Neuronal stem cell (in vitro differentiated cells): Measurements from ENCODE around the gene CA9.

ENCODE experiments used
- DNase-seq: peaks from one replicate; pipeline ENCODE4 v3.0.0-alpha.2; 2013; ENCODE audit warnings: low spot score
- H2AFZ ChIP-seq: one replicate; pipeline ENCODE4 v1.6.1; 2013; ENCODE audit warnings: mild to moderate bottlenecking, low read length, inconsistent platforms
- H2AK5ac ChIP-seq: 2 replicates; pipeline ENCODE4 v1.6.1; 2013; ENCODE audit warnings: low read depth, mild to moderate bottlenecking, inconsistent platforms, low read length, moderate library complexity, mixed read lengths
- H2BK120ac ChIP-seq: 2 replicates; pipeline ENCODE4 v1.6.1; 2013; ENCODE audit warnings: low read depth, mild to moderate bottlenecking, inconsistent platforms, low read length, moderate library complexity, mixed read lengths
- H2BK12ac ChIP-seq: one replicate; pipeline ENCODE4 v1.6.1; 2013; ENCODE audit warnings: low read length, inconsistent platforms
- H2BK15ac ChIP-seq: 2 replicates; pipeline ENCODE4 v1.6.1; 2013; ENCODE audit warnings: mild to moderate bottlenecking, low read length, inconsistent platforms, mixed read lengths
- H2BK5ac ChIP-seq: one replicate; pipeline ENCODE4 v1.6.1; 2013; ENCODE audit warnings: inconsistent platforms, mild to moderate bottlenecking, low read length, moderate library complexity
- H3K14ac ChIP-seq: one replicate; pipeline ENCODE4 v1.6.1; 2013; ENCODE audit warnings: low read length, inconsistent platforms
- H3K18ac ChIP-seq: 2 replicates; pipeline ENCODE4 v1.6.1; 2013; ENCODE audit warnings: low read length, inconsistent platforms
- H3K23ac ChIP-seq: 2 replicates; pipeline ENCODE4 v1.6.1; 2013; ENCODE audit warnings: low read depth, mild to moderate bottlenecking, mixed read lengths, low read length, inconsistent platforms; ENCODE audit not compliant: poor library complexity
- H3K27ac ChIP-seq: replicated peaks from 3 replicates; pipeline ENCODE4 v1.5.1; 2013; ENCODE audit warnings: low read length, inconsistent platforms
- H3K27me3 ChIP-seq, 3 experiments: 2 replicates each; pipeline ENCODE4 v1.6.1; 2013; ENCODE audit warnings: low read length in 3 of 3, mild to moderate bottlenecking in 2 of 3, inconsistent platforms in 1 of 3, low read depth in 1 of 3, mixed read lengths in 1 of 3, moderate library complexity in 1 of 3; ENCODE audit not compliant: control insufficient read depth in 3 of 3, insufficient read depth in 3 of 3
- H3K36me3 ChIP-seq, 2 donors: replicated peaks in 1 of 2; 2 replicates each; pipeline ENCODE4 v1.6.1; 2013; ENCODE audit warnings: low read length in 2 of 2; ENCODE audit not compliant: control insufficient read depth in 2 of 2, insufficient read depth in 2 of 2
- H3K4ac ChIP-seq: 2 replicates; pipeline ENCODE4 v1.6.1; 2013; ENCODE audit warnings: inconsistent platforms, mild to moderate bottlenecking, low read length, moderate library complexity
- H3K4me1 ChIP-seq, 2 donors: 1 replicate in 1 of 2; 2 replicates in 1 of 2; pipeline ENCODE4 v1.6.1; 2013; ENCODE audit warnings: low read length in 2 of 2, low read depth in 1 of 2; ENCODE audit not compliant: control insufficient read depth in 2 of 2, insufficient read depth in 1 of 2
- H3K4me2 ChIP-seq: one replicate; pipeline ENCODE4 v1.6.1; 2013; ENCODE audit warnings: mild to moderate bottlenecking, low read length, inconsistent platforms; ENCODE audit not compliant: insufficient read depth, poor library complexity, severe bottlenecking
- H3K4me3 ChIP-seq, 2 donors: 2 replicates each; pipeline ENCODE4 v1.5.1; 2013; ENCODE audit warnings: low read length in 2 of 2, mild to moderate bottlenecking in 2 of 2, inconsistent platforms in 1 of 2, moderate library complexity in 1 of 2
- H3K79me1 ChIP-seq: one replicate; pipeline ENCODE4 v1.6.1; 2013; ENCODE audit warnings: low read depth, mild to moderate bottlenecking, inconsistent platforms, low read length, moderate library complexity
- H3K9ac ChIP-seq: one replicate; pipeline ENCODE4 v1.6.1; 2013; ENCODE audit warnings: mild to moderate bottlenecking, low read depth, low read length, inconsistent platforms; ENCODE audit not compliant: poor library complexity
- H3K9me3 ChIP-seq, 2 donors: replicated peaks in 1 of 2; 2 replicates each; pipeline versions ENCODE3 to v1.6.1; 2013; ENCODE audit warnings: low read length in 2 of 2, mild to moderate bottlenecking in 2 of 2, inconsistent platforms in 1 of 2, low read depth in 1 of 2, mixed read lengths in 1 of 2, moderate library complexity in 1 of 2; ENCODE audit not compliant: control insufficient read depth in 2 of 2, insufficient read depth in 1 of 2
- H4K8ac ChIP-seq: one replicate; pipeline ENCODE4 v1.6.1; 2013; ENCODE audit warnings: low read depth, mild to moderate bottlenecking, inconsistent platforms, low read length, moderate library complexity
- H4K91ac ChIP-seq: one replicate; pipeline ENCODE4 v1.6.1; 2013; ENCODE audit warnings: low read length, low read depth, mild to moderate bottlenecking, inconsistent platforms; ENCODE audit not compliant: poor library complexity
- WGBS, 2 donors: extraction: QIAGEN DNeasy Blood & Tissue Kit; methylation state at CpG; one replicate each; pipeline ENCODE4 v1.1.7; 2013; ENCODE audit warnings: missing lambda C conversion rate in 2 of 2, mixed read lengths in 1 of 2; ENCODE audit not compliant: insufficient read length in 2 of 2, insufficient replicate concordance in 1 of 2; ENCODE audit errors: extremely low coverage in 2 of 2; 5-methylcytosine and 5-hydroxymethylcytosine counted together

The CA9 gene

GRCh38 chr9:35700942-35701341 lies 27.2 kb downstream of the CA9 start:
- Histone ChIP-seq H3K79me1 (no peaks in the 10 kb centered on the region), H3K14ac (no peak overlapping the region), H3K27me3 (no peaks in the 10 kb centered on the region), H4K8ac (no peak overlapping the region), H2AK5ac (no peak overlapping the region), H3K4ac (no peak overlapping the region), H3K9me3 (peaks cover 0 to 2% of the 10 kb centered on the region in 2 donors), H3K9ac (no peak overlapping the region), H2BK120ac (no peak overlapping the region), H3K4me2 (no peak overlapping the region), H2BK5ac (no peak overlapping the region), H3K4me3 (no peak overlapping the region), H3K18ac (no peak overlapping the region), H2AFZ (no peak overlapping the region), H2BK15ac (no peak overlapping the region), H3K36me3 (peaks cover 78 to 98% of the 10 kb centered on the region in 2 donors), H3K27ac (no peak overlapping the region), H3K23ac (no peak overlapping the region), H2BK12ac (no peak overlapping the region), H3K4me1 (no peaks in the 10 kb centered on the region), H4K91ac (no peak overlapping the region)
- no peak for DNase-seq

GRCh38 chr9:35702696-35703095 lies 29.0 kb downstream of the CA9 start:
- WGBS, 2 donors = no CpG with 5 or more reads among the region's 7 CpGs
- H3K4ac ChIP-seq = no peak overlapping the region
- H2BK12ac ChIP-seq = no peak overlapping the region
- no peak overlapping the region for H3K23ac ChIP-seq
- H3K27ac ChIP-seq = no peak overlapping the region
- no peaks in the 10 kb centered on the region for H3K4me1 ChIP-seq
- no peak overlapping the region for H4K8ac ChIP-seq
- H2BK15ac ChIP-seq = no peak overlapping the region
- H3K9ac ChIP-seq = no peak overlapping the region
- peaks cover 0 to 2% of the 10 kb centered on the region in 2 donors for H3K9me3 ChIP-seq
- no peak overlapping the region for H2AK5ac ChIP-seq
- H3K18ac ChIP-seq = no peak overlapping the region
- H2BK5ac ChIP-seq = no peak overlapping the region
- peaks cover 88 to 98% of the 10 kb centered on the region in 2 donors for H3K36me3 ChIP-seq
- H3K79me1 ChIP-seq = no peaks in the 10 kb centered on the region
- no peaks in the 10 kb centered on the region for H3K27me3 ChIP-seq
- no peak overlapping the region for H2BK120ac ChIP-seq
- no peak overlapping the region for H2AFZ ChIP-seq
- no peak overlapping the region for H3K4me3 ChIP-seq
- H3K14ac ChIP-seq = no peak overlapping the region
- H4K91ac ChIP-seq = no peak overlapping the region
- no peak for DNase-seq
- no peak overlapping the region for H3K4me2 ChIP-seq

GRCh38 chr9:35703906-35704672 lies 30.4 kb downstream of the CA9 start:
- H3K36me3 ChIP-seq = peaks cover 81 to 98% of the 10 kb centered on the region in 2 donors
- no peak overlapping the region for H3K4ac ChIP-seq

GRCh38 chr9:35705372-35705771 lies 31.6 kb downstream of the CA9 start:
- Histone ChIP-seq H3K9me3 (no peaks in the 10 kb centered on the region), H3K4me2 (no peak overlapping the region), H3K27me3 (no peaks in the 10 kb centered on the region), H3K14ac (no peak overlapping the region), H2BK12ac (no peak overlapping the region), H3K79me1 (no peaks in the 10 kb centered on the region), H2AK5ac (no peak overlapping the region), H2BK5ac (no peak overlapping the region), H3K36me3 (peaks cover 72 to 94% of the 10 kb centered on the region in 2 donors), H2BK120ac (no peak overlapping the region), H3K4me1 (no peaks in the 10 kb centered on the region), H2BK15ac (no peak overlapping the region), H3K4ac (no peak overlapping the region), H3K9ac (no peak overlapping the region), H2AFZ (no peak overlapping the region), H3K27ac (no peak overlapping the region), H3K23ac (no peak overlapping the region), H3K4me3 (no peak overlapping the region), H4K91ac (no peak overlapping the region), H3K18ac (no peak overlapping the region), H4K8ac (no peak overlapping the region)
- WGBS, 2 donors = no CpG with 5 or more reads among the region's 8 CpGs
- no peak for DNase-seq

More at GRCh38 chr9:35703906-35704672, 30.4 kb downstream of the CA9 start:
- Histone ChIP-seq H3K79me1 (no peaks in the 10 kb centered on the region), H3K9ac (peak overlapping the region; percentile 3), H2AK5ac (no peak overlapping the region), H3K23ac (no peak overlapping the region), H4K8ac (no peak overlapping the region), H3K18ac (no peak overlapping the region), H3K9me3 (no peaks in the 10 kb centered on the region), H3K27me3 (no peaks in the 10 kb centered on the region), H3K4me1 (no peaks in the 10 kb centered on the region), H2BK15ac (no peak overlapping the region), H2BK5ac (no peak overlapping the region), H2BK120ac (no peak overlapping the region), H4K91ac (no peak overlapping the region), H3K14ac (no peak overlapping the region), H3K4me2 (no peak overlapping the region), H2BK12ac (no peak overlapping the region), H3K27ac (no peak overlapping the region), H3K4me3 (peak overlapping the region in 1 of 2 donors; percentile 12), H2AFZ (no peak overlapping the region)
- WGBS, 2 donors = no CpG with 5 or more reads among the region's 26 CpGs
- DNase-seq = no peak
